GM23338 (cell line): ENCODE results near the gene FGF2. TPM values are rescaled to one million over a fixed set of nuclear protein-coding genes. Genes with fewer than 3 reads are reported as not detected.
"Not testable (repeated sequence)": the region's sequence is repeated elsewhere in the genome, so short reads cannot be mapped to it uniquely, and the experiment has no call there.

ENCODE experiments used
- ATAC-seq: fragments of 200-7000 bp; cut with Tn5 transposase; 3 replicates; pipeline ENCODE4 v1.9.1; 2020
- DNase-seq: peaks from one replicate; pipeline ENCODE4 v3.0.0-alpha.2; 2015; ENCODE audit warnings: low spot score
- H2AFZ ChIP-seq: fragments of 200-600 bp; sonication (generic); 2 replicates; pipeline ENCODE4 v1.8.0; 2016; ENCODE audit warnings: antibody characterized with exemption, mild to moderate bottlenecking, moderate library complexity
- H3F3A ChIP-seq: fragments of 200-600 bp; sonication (generic); replicated peaks from 2 replicates; pipeline ENCODE4 v1.8.0; 2017; ENCODE audit warnings: antibody characterized with exemption, mixed run types, low read depth
- H3K27ac ChIP-seq: fragments of 200-600 bp; sonication (generic); 2 replicates; pipeline ENCODE4 v1.6.1; 2016; ENCODE audit warnings: low read depth
- H3K27me3 ChIP-seq: fragments of 200-600 bp; sonication (generic); 2 replicates; pipeline ENCODE4 v1.8.0; 2016; ENCODE audit warnings: mild to moderate bottlenecking, mixed run types, moderate library complexity; ENCODE audit not compliant: insufficient read depth
- H3K36me3 ChIP-seq: fragments of 200-600 bp; sonication (generic); 2 replicates; pipeline ENCODE4 v1.8.0; 2016; ENCODE audit warnings: mild to moderate bottlenecking; ENCODE audit not compliant: insufficient read depth
- H3K4me1 ChIP-seq: fragments of 200-600 bp; sonication (generic); 2 replicates; pipeline ENCODE4 v1.8.0; 2016; ENCODE audit warnings: mild to moderate bottlenecking, moderate library complexity; ENCODE audit not compliant: insufficient read depth
- H3K4me2 ChIP-seq: fragments of 200-600 bp; sonication (generic); 2 replicates; pipeline ENCODE4 v1.7.1; 2017; ENCODE audit warnings: mixed run types
- H3K4me3 ChIP-seq: fragments of 200-600 bp; sonication (generic); 2 replicates; pipeline ENCODE4 v1.6.1; 2016; ENCODE audit warnings: mixed run types
- H3K79me2 ChIP-seq: fragments of 200-600 bp; sonication (generic); replicated peaks from 2 replicates; pipeline ENCODE4 v1.8.0; 2017; ENCODE audit warnings: mild to moderate bottlenecking; ENCODE audit not compliant: insufficient read depth
- H3K9me2 ChIP-seq: fragments of 200-600 bp; sonication (generic); 2 replicates; pipeline ENCODE4 v1.8.0; 2017; ENCODE audit not compliant: insufficient read depth
- H4K20me1 ChIP-seq: fragments of 200-600 bp; sonication (generic); replicated peaks from 2 replicates; pipeline ENCODE4 v1.8.0; 2017; ENCODE audit warnings: mild to moderate bottlenecking; ENCODE audit not compliant: insufficient read depth
- H3K27ac Mint-ChIP-seq: 2 replicates; pipeline ENCODE4 v1.8.0; 2020; ENCODE audit warnings: inconsistent platforms, mild to moderate bottlenecking, moderate library complexity, mixed read lengths
- H3K27me3 Mint-ChIP-seq: 3 replicates; pipeline ENCODE4 v1.8.0; 2022; ENCODE audit warnings: low read depth, mild to moderate bottlenecking, moderate library complexity, mixed read lengths, inconsistent platforms; ENCODE audit not compliant: insufficient read depth, poor library complexity
- H3K36me3 Mint-ChIP-seq: 3 replicates; pipeline ENCODE4 v1.8.0; 2021; ENCODE audit warnings: low read depth, mild to moderate bottlenecking, inconsistent platforms, moderate library complexity, mixed read lengths
- H3K4me1 Mint-ChIP-seq: 3 replicates; pipeline ENCODE4 v1.8.0; 2020; ENCODE audit warnings: mild to moderate bottlenecking, inconsistent platforms, mixed read lengths
- H3K4me3 Mint-ChIP-seq: 3 replicates; pipeline ENCODE4 v1.8.0; 2021; ENCODE audit warnings: moderate library complexity, mild to moderate bottlenecking, inconsistent platforms, mixed read lengths
- H3K9me3 Mint-ChIP-seq: 3 replicates; pipeline ENCODE4 v1.8.0; 2020; ENCODE audit warnings: moderate library complexity, mild to moderate bottlenecking, inconsistent platforms, mixed read lengths
- CREB1 ChIP-seq: fragments of 250-450 bp; sonication (Bioruptor Pico); IDR thresholded peaks from 2 replicates; pipeline ENCODE4 v1.5.0; 2020; ENCODE audit warnings: low read depth, mild to moderate bottlenecking, moderate library complexity
- EZH2 ChIP-seq: fragments of 200-600 bp; sonication (generic); IDR thresholded peaks from one replicate; pipeline ENCODE4 v1.8.0; 2017; ENCODE audit warnings: antibody characterized with exemption, mild to moderate bottlenecking, low read depth; ENCODE audit not compliant: unreplicated experiment
- JUNB ChIP-seq: IDR thresholded peaks from one replicate; pipeline ENCODE4 v1.6.1; 2016; ENCODE audit warnings: antibody characterized with exemption; ENCODE audit not compliant: unreplicated experiment
- NANOG ChIP-seq: IDR thresholded peaks from 2 replicates; pipeline ENCODE4 v1.6.1; 2016; ENCODE audit warnings: antibody characterized with exemption, borderline replicate concordance
- POLR2AphosphoS5 ChIP-seq: IDR thresholded peaks from 2 replicates; pipeline ENCODE4 v1.6.1; 2016; ENCODE audit warnings: antibody characterized with exemption, low read depth
- polyA plus RNA-seq: library from polyadenylated mRNA; unstranded; fragments of >200 nt; fragmentation: Nextera tagmentation; extraction: Ambion mirVana; gene quantifications from 2 replicates; pipeline ENCODE4 v1.2.1, GENCODE V29; 2016
- total RNA-seq: library from RNA; depleted of rRNA; stranded (reverse); fragments of >200 nt; shearing (Covaris generic); gene quantifications from 2 replicates; pipeline ENCODE4 v1.2.3, GENCODE V29; 2014
- TF ChIP-seq, protein P1 (sequence below): IDR thresholded peaks from one replicate; pipeline ENCODE4 v1.6.1; 2018; ENCODE audit warnings: antibody characterized with exemption; ENCODE audit not compliant: unreplicated experiment
- TF ChIP-seq, protein P2 (sequence below): fragments of 250-450 bp; sonication (Bioruptor Pico); IDR thresholded peaks from 2 replicates; pipeline ENCODE4 v1.5.0; 2020; ENCODE audit warnings: mild to moderate bottlenecking, moderate library complexity

Gene FGF2
- total and polyA plus RNA-seq, 2 experiments from 2014 or later, result 28.3 to 84.4 TPM

DNA sequence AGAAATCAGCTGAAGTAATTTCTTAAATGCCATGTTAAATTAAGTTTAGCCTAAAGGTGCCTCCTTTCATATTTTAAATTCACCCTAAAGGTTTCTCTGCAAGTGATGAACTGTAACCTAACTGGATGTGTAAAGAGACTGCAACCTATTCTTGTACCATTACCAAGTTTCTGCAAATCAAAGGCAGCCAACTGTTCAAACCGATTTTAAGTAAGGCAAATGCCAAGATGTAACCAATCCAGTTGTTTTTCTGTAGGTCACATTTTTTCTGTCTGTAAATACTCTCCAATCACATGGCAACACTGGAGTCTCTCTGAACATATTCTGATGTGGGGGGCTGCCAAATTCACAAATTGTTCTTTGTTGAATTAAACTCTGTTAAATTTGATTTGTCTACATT lies 42.4 kb upstream of the FGF2 start:
- Mint-ChIP-seq H3K9me3 (peaks cover 13% of the 10 kb centered on the region; the same call in 2 of the 3 replicates), H3K4me3 (peak overlapping the region; percentile 24; the same call in 2 of the 3 replicates), H3K27me3 (peaks cover 19% of the 10 kb centered on the region), H3K36me3 (peaks cover 14% of the 10 kb centered on the region; the same call in 2 of the 3 replicates), H3K27ac (peak overlapping the region; percentile 97), H3K4me1 (peaks cover 78% of the 10 kb centered on the region)
- TF ChIP-seq, protein P1, sequence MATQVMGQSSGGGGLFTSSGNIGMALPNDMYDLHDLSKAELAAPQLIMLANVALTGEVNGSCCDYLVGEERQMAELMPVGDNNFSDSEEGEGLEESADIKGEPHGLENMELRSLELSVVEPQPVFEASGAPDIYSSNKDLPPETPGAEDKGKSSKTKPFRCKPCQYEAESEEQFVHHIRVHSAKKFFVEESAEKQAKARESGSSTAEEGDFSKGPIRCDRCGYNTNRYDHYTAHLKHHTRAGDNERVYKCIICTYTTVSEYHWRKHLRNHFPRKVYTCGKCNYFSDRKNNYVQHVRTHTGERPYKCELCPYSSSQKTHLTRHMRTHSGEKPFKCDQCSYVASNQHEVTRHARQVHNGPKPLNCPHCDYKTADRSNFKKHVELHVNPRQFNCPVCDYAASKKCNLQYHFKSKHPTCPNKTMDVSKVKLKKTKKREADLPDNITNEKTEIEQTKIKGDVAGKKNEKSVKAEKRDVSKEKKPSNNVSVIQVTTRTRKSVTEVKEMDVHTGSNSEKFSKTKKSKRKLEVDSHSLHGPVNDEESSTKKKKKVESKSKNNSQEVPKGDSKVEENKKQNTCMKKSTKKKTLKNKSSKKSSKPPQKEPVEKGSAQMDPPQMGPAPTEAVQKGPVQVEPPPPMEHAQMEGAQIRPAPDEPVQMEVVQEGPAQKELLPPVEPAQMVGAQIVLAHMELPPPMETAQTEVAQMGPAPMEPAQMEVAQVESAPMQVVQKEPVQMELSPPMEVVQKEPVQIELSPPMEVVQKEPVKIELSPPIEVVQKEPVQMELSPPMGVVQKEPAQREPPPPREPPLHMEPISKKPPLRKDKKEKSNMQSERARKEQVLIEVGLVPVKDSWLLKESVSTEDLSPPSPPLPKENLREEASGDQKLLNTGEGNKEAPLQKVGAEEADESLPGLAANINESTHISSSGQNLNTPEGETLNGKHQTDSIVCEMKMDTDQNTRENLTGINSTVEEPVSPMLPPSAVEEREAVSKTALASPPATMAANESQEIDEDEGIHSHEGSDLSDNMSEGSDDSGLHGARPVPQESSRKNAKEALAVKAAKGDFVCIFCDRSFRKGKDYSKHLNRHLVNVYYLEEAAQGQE, result no peak
- TF ChIP-seq NANOG, result peak; percentile 50; the same call in 1 of the 2 replicates
- H3K4me3 ChIP-seq, result no peak overlapping the region
- ATAC-seq (no peak), DNase-seq (peak; percentile 18)
- no peaks in the 10 kb centered on the region for H4K20me1 ChIP-seq
- no peaks in the 10 kb centered on the region for H3K36me3 ChIP-seq
- H3K4me1 ChIP-seq, result peaks cover 38% of the 10 kb centered on the region
- H3K4me2 ChIP-seq, result peak overlapping the region; percentile 8; the same call in 1 of the 2 replicates
- H3K27ac ChIP-seq, result peak overlapping the region; percentile 99
- H3K27me3 ChIP-seq, result no peaks in the 10 kb centered on the region
- no peaks in the 10 kb centered on the region for H3K9me2 ChIP-seq
- peaks cover 8% of the 10 kb centered on the region; the same call in 1 of the 2 replicates for H3F3A ChIP-seq
- no peak overlapping the region for H2AFZ ChIP-seq
- H3K79me2 ChIP-seq, result no peaks in the 10 kb centered on the region

DNA sequence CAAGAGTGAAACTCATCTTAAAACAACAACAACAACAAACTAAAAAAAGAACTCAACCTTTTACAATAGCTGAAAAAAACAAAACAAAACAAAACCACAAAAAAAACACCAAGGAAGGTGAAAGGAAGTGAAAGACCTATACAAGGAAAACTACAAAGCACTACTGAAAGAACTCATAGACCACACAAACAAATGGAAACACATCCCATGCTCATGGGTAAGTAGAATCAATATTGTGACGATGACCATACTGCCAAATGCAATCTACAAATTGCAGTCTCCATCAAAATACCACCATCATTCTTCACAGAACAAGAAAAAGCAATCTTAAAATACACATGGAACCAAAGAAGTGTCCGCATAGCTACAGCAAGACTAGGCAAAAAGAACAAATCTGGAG lies 41.5 kb upstream of the FGF2 start:
- Histone ChIP-seq H3K36me3 (no peaks in the 10 kb centered on the region), H3F3A (peaks cover 8% of the 10 kb centered on the region; the same call in 1 of the 2 replicates), H3K4me1 (peaks cover 46% of the 10 kb centered on the region), H4K20me1 (no peaks in the 10 kb centered on the region), H3K27ac (peak overlapping the region; percentile 99), H3K9me2 (no peaks in the 10 kb centered on the region), H3K79me2 (no peaks in the 10 kb centered on the region), H3K4me2 (no peak overlapping the region), H3K27me3 (no peaks in the 10 kb centered on the region), H3K4me3 (no peak overlapping the region), H2AFZ (no peak overlapping the region)
- H3K9me3 Mint-ChIP-seq, result peaks cover 8% of the 10 kb centered on the region; the same call in 1 of the 3 replicates
- peaks cover 85% of the 10 kb centered on the region for H3K4me1 Mint-ChIP-seq
- H3K27ac Mint-ChIP-seq, result peak overlapping the region; percentile 97
- no peak overlapping the region for H3K4me3 Mint-ChIP-seq
- H3K27me3 Mint-ChIP-seq, result peaks cover 19% of the 10 kb centered on the region
- DNase-seq, result no peak
- H3K36me3 Mint-ChIP-seq, result peaks cover 8% of the 10 kb centered on the region; the same call in 2 of the 3 replicates
- TF ChIP-seq CREB1 (CRISPR knock-in tag) (no peak), POLR2AphosphoS5 (no peak), EZH2 (no peak), JUNB (no peak)
- TF ChIP-seq, protein P2, sequence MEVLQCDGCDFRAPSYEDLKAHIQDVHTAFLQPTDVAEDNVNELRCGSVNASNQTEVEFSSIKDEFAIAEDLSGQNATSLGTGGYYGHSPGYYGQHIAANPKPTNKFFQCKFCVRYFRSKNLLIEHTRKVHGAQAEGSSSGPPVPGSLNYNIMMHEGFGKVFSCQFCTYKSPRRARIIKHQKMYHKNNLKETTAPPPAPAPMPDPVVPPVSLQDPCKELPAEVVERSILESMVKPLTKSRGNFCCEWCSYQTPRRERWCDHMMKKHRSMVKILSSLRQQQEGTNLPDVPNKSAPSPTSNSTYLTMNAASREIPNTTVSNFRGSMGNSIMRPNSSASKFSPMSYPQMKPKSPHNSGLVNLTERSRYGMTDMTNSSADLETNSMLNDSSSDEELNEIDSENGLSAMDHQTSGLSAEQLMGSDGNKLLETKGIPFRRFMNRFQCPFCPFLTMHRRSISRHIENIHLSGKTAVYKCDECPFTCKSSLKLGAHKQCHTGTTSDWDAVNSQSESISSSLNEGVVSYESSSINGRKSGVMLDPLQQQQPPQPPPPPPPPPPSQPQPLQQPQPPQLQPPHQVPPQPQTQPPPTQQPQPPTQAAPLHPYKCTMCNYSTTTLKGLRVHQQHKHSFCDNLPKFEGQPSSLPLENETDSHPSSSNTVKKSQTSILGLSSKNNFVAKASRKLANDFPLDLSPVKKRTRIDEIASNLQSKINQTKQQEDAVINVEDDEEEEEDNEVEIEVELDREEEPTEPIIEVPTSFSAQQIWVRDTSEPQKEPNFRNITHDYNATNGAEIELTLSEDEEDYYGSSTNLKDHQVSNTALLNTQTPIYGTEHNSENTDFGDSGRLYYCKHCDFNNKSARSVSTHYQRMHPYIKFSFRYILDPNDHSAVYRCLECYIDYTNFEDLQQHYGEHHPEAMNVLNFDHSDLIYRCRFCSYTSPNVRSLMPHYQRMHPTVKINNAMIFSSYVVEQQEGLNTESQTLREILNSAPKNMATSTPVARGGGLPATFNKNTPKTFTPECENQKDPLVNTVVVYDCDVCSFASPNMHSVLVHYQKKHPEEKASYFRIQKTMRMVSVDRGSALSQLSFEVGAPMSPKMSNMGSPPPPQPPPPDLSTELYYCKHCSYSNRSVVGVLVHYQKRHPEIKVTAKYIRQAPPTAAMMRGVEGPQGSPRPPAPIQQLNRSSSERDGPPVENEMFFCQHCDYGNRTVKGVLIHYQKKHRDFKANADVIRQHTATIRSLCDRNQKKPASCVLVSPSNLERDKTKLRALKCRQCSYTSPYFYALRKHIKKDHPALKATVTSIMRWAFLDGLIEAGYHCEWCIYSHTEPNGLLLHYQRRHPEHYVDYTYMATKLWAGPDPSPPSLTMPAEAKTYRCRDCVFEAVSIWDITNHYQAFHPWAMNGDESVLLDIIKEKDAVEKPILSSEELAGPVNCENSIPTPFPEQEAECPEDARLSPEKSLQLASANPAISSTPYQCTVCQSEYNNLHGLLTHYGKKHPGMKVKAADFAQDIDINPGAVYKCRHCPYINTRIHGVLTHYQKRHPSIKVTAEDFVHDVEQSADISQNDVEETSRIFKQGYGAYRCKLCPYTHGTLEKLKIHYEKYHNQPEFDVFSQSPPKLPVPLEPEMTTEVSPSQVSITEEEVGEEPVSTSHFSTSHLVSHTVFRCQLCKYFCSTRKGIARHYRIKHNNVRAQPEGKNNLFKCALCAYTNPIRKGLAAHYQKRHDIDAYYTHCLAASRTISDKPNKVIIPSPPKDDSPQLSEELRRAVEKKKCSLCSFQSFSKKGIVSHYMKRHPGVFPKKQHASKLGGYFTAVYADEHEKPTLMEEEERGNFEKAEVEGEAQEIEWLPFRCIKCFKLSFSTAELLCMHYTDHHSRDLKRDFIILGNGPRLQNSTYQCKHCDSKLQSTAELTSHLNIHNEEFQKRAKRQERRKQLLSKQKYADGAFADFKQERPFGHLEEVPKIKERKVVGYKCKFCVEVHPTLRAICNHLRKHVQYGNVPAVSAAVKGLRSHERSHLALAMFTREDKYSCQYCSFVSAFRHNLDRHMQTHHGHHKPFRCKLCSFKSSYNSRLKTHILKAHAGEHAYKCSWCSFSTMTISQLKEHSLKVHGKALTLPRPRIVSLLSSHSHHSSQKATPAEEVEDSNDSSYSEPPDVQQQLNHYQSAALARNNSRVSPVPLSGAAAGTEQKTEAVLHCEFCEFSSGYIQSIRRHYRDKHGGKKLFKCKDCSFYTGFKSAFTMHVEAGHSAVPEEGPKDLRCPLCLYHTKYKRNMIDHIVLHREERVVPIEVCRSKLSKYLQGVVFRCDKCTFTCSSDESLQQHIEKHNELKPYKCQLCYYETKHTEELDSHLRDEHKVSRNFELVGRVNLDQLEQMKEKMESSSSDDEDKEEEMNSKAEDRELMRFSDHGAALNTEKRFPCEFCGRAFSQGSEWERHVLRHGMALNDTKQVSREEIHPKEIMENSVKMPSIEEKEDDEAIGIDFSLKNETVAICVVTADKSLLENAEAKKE (CRISPR knock-in tag), result no peak
- ATAC-seq, result no peak

DNA sequence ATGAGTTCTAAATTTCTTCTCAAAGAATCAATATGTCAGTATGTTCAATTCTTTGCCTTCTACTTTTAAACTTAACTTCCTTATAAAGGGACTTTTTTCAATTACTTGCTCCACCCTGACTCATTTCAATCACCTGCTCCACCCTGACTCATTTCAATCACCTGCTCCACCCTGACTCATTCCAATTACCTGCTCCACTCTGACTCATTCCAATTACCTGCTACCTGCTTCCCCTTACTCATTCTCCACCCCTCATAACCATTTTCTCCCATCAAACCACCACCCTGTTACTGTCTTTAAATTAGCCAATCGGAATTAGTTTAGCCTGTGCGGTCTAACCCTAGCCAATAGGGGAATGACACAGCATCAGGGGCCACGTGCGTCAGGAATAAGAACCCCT lies 40.3 kb upstream of the FGF2 start:
- not testable (repeated sequence) for H3K36me3 ChIP-seq, H3K4me3 Mint-ChIP-seq, H3K27me3 ChIP-seq, H3K4me2 ChIP-seq, H3K9me2 ChIP-seq, DNase-seq, H2AFZ ChIP-seq, H3F3A ChIP-seq, H3K79me2 ChIP-seq, H3K27ac ChIP-seq, H4K20me1 ChIP-seq, H3K4me3 ChIP-seq, H3K36me3 Mint-ChIP-seq, H3K9me3 Mint-ChIP-seq, ATAC-seq
- peak overlapping the region; percentile 63; the same call in 1 of the 2 replicates for H3K27ac Mint-ChIP-seq
- H3K4me1 Mint-ChIP-seq, result peaks cover 75% of the 10 kb centered on the region
- H3K27me3 Mint-ChIP-seq, result peaks cover 16% of the 10 kb centered on the region
- peaks cover 37% of the 10 kb centered on the region for H3K4me1 ChIP-seq
